ENCODE measurements around the gene TRAPPC8.

GRCh38 chr18:31943878-31944816, 1.2 kb upstream of the TRAPPC8 start:
- no peak for TF ChIP-seq ZNF274 (IDR thresholded peaks at IDR 0.05; ENCODE audit: insufficient read depth, insufficient read length)
- TF ChIP-seq NR2C1 (IDR thresholded peaks at IDR 0.05): no peak
